Natural killer cell (primary cell): ENCODE data around the gene CCDC86. TPM values are rescaled to one million over a fixed set of nuclear protein-coding genes. Genes with fewer than 3 reads are reported as not detected.
"Not testable (repeated sequence)": the region's sequence is repeated elsewhere in the genome, so short reads cannot be mapped to it uniquely, and the experiment has no call there.

ENCODE experiments used
- ATAC-seq, 3 donors: fragments of 150-1000 bp in 2 of 3; fragments of 200-7000 bp in 1 of 3; cut with Tn5 transposase; 1 replicate in 1 of 3; 2 replicates in 2 of 3; pipeline ENCODE4 v1.10.0; 2021; ENCODE audit warnings: mild to moderate bottlenecking in 2 of 3, moderate library complexity in 2 of 3
- DNase-seq, 2 donors: peaks; one replicate each; pipeline versions ENCODE4 v3.0.0 to v3.0.0-alpha.2; 2013 to 2021; ENCODE audit warnings: mixed read lengths in 1 of 2
- H3K27ac ChIP-seq: one replicate; pipeline ENCODE4 v1.5.1; 2013; ENCODE audit warnings: mild to moderate bottlenecking, low read length
- H3K27me3 ChIP-seq: one replicate; pipeline ENCODE4 v1.6.1; 2013; ENCODE audit warnings: low read length; ENCODE audit not compliant: control insufficient read depth, insufficient read depth
- H3K36me3 ChIP-seq: one replicate; pipeline ENCODE4 v1.6.1; 2013; ENCODE audit warnings: low read length; ENCODE audit not compliant: control insufficient read depth, insufficient read depth
- H3K4me1 ChIP-seq: one replicate; pipeline ENCODE4 v1.6.1; 2013; ENCODE audit warnings: low read length; ENCODE audit not compliant: control insufficient read depth, insufficient read depth
- H3K4me3 ChIP-seq: one replicate; pipeline ENCODE4 v1.5.1; 2013; ENCODE audit warnings: low read length
- H3K9me3 ChIP-seq: one replicate; pipeline ENCODE4 v1.6.1; 2013; ENCODE audit warnings: low read length; ENCODE audit not compliant: control insufficient read depth, insufficient read depth
- H3K27ac Mint-ChIP-seq, 2 donors: one replicate each; pipeline ENCODE4 v1.8.0; 2022; ENCODE audit warnings: mild to moderate bottlenecking in 2 of 2, mixed read lengths in 2 of 2, moderate library complexity in 1 of 2
- H3K27me3 Mint-ChIP-seq, 2 donors: one replicate each; pipeline ENCODE4 v1.8.0; 2022; ENCODE audit warnings: low read depth in 2 of 2, mixed read lengths in 2 of 2
- H3K36me3 Mint-ChIP-seq: one replicate; pipeline ENCODE4 v1.8.0; 2022; ENCODE audit warnings: mixed read lengths
- H3K4me1 Mint-ChIP-seq, 2 donors: one replicate each; pipeline ENCODE4 v1.8.0; 2022; ENCODE audit warnings: mixed read lengths in 2 of 2
- H3K4me3 Mint-ChIP-seq: one replicate; pipeline ENCODE4 v1.8.0; 2022; ENCODE audit warnings: mild to moderate bottlenecking, moderate library complexity, mixed read lengths
- H3K9me3 Mint-ChIP-seq, 2 donors: one replicate each; pipeline ENCODE4 v1.8.0; 2022; ENCODE audit warnings: mixed read lengths in 2 of 2
- CTCF ChIP-seq: fragments of 200-600 bp; IDR thresholded peaks from one replicate; pipeline ENCODE4 v1.8.0; 2022; ENCODE audit warnings: antibody characterized with exemption
- WGBS: methylation state at CpG from one replicate; pipeline ENCODE4 v1.1.7; 2013; ENCODE audit warnings: missing lambda C conversion rate; ENCODE audit not compliant: insufficient coverage; 5-methylcytosine and 5-hydroxymethylcytosine counted together
- intact Hi-C: fragments of 100-400 bp; cut with micrococcal nuclease; formaldehyde crosslinking; loops from one replicate; pipeline ENCODE4 v1.14.2; 2022
- total RNA-seq, 4 donors: library from RNA; stranded (reverse); fragments of 120-200 nt in 1 of 4; gene quantifications; one replicate each; pipeline versions ENCODE4 v1.2.3 to v1.2.4, GENCODE V29; 2013 to 2022

CCDC86 gene
- total RNA-seq, 3 donors from 2014 or later (not counting 1 experiment from before 2014, with no cell fraction given) = 10.6 to 12.5 (median 10.7) TPM

- no peak for TF ChIP-seq CTCF
- Histone ChIP-seq H3K4me1 (no peaks in the 10 kb centered on the region), H3K4me3 (no peak overlapping the region), H3K36me3 (no peaks in the 10 kb centered on the region), H3K9me3 (peaks cover 7% of the 10 kb centered on the region), H3K27me3 (no peaks in the 10 kb centered on the region), H3K27ac (no peak overlapping the region)
- H3K4me1 Mint-ChIP-seq = no peaks in the 10 kb centered on the region
- no peaks in the 10 kb centered on the region for H3K9me3 Mint-ChIP-seq
- intact Hi-C loops = no loop called here
- H3K4me3 Mint-ChIP-seq = no peak overlapping the region
- peaks cover 7% of the 10 kb centered on the region for H3K36me3 Mint-ChIP-seq
- WGBS = 89% methylated on average over 1 of the region's 2 CpGs
- H3K27ac Mint-ChIP-seq = no peak overlapping the region
- no peak for DNase-seq
- no peak for ATAC-seq
- peaks cover 0 to 14% of the 10 kb centered on the region in 2 donors for H3K27me3 Mint-ChIP-seq
These were observed 25.2 kb upstream of the CCDC86 start for GRCh38 chr11:60816590-60817157.

- H3K4me1 Mint-ChIP-seq = no peaks in the 10 kb centered on the region
- DNase-seq (no peak), ATAC-seq (no peak)
- WGBS = 87% methylated on average over 4 of the region's 4 CpGs
- no peak overlapping the region for H3K4me3 Mint-ChIP-seq
- intact Hi-C loops = no loop called here
- no peak for TF ChIP-seq CTCF
- no peak overlapping the region for H3K27ac Mint-ChIP-seq
- H3K36me3 ChIP-seq = no peaks in the 10 kb centered on the region
- H3K4me3 ChIP-seq = no peak overlapping the region
- no peaks in the 10 kb centered on the region for H3K9me3 Mint-ChIP-seq
- no peaks in the 10 kb centered on the region for H3K4me1 ChIP-seq
- peaks cover 7% of the 10 kb centered on the region for H3K9me3 ChIP-seq
- H3K27me3 ChIP-seq = no peaks in the 10 kb centered on the region
- peaks cover 0 to 6% of the 10 kb centered on the region in 2 donors for H3K27me3 Mint-ChIP-seq
- peaks cover 7% of the 10 kb centered on the region for H3K36me3 Mint-ChIP-seq
- no peak overlapping the region for H3K27ac ChIP-seq
These were observed 23.9 kb upstream of the CCDC86 start for GRCh38 chr11:60818057-60818456.

- Mint-ChIP-seq H3K4me1 (no peaks in the 10 kb centered on the region), H3K9me3 (no peaks in the 10 kb centered on the region), H3K4me3 (no peak overlapping the region), H3K36me3 (no peaks in the 10 kb centered on the region), H3K27me3 (peaks cover 0 to 3% of the 10 kb centered on the region in 2 donors), H3K27ac (no peak overlapping the region)
- Histone ChIP-seq H3K4me1 (no peaks in the 10 kb centered on the region), H3K4me3 (no peak overlapping the region), H3K36me3 (no peaks in the 10 kb centered on the region), H3K27ac (no peak overlapping the region), H3K9me3 (peaks cover 3% of the 10 kb centered on the region), H3K27me3 (no peaks in the 10 kb centered on the region)
- ATAC-seq = no peak
- intact Hi-C loops = no loop called here
- TF ChIP-seq CTCF = no peak
- WGBS = 47% methylated on average over 14 of the region's 15 CpGs
- no peak for DNase-seq
These were observed 19.9 kb upstream of the CCDC86 start for GRCh38 chr11:60821827-60822599.

- H3K4me1 Mint-ChIP-seq, H3K4me3 ChIP-seq, H3K9me3 ChIP-seq, ATAC-seq, H3K27me3 Mint-ChIP-seq, H3K27ac Mint-ChIP-seq, H3K36me3 Mint-ChIP-seq, H3K9me3 Mint-ChIP-seq, H3K27me3 ChIP-seq, H3K4me1 ChIP-seq, H3K4me3 Mint-ChIP-seq, H3K36me3 ChIP-seq, intact Hi-C loops, H3K27ac ChIP-seq, DNase-seq: not testable (repeated sequence)
- 92% methylated on average over 5 of the region's 5 CpGs for whole genome bisulfite sequencing
These were observed 18.1 kb upstream of the CCDC86 start for GRCh38 chr11:60823745-60824306.
